GM12892 (cell line): ENCODE results near the gene CHRDL1.

Experiments used
- POLR2A ChIP-seq: IDR thresholded peaks from 2 replicates; pipeline ENCODE4 v1.6.1; 2011; ENCODE audit warnings: low read depth, low read length, control low read depth
- POLR2AphosphoS5 ChIP-seq: IDR thresholded peaks from 2 replicates; pipeline ENCODE4 v1.6.1; 2011; ENCODE audit warnings: low read depth, low read length, control low read depth
- TAF1 ChIP-seq: IDR thresholded peaks from 2 replicates; pipeline ENCODE4 v1.6.1; 2011; ENCODE audit warnings: low read depth, mild to moderate bottlenecking, control low read depth, low read length, borderline replicate concordance

DNA sequence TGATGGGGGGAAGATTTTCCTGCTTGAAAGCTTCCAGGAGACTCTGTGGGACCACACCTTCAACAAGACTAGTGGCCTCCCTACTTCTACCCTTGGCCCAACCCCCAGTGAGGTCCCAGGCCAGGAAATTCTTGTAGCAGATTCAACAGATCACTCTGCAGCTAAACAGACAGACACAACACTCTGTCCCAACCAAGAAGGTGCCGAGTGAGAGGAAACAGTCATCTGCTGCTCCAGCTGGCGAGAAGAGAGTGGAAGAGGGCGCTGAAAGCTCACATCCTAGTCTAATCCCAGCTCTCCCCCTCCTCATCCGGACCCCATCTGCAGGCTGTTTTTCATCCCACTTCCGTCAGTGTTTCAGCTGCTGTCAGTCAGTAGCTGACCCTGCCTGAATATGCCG, 63.4 kb downstream of the CHRDL1 start:
- no peak for TF ChIP-seq POLR2AphosphoS5
- TF ChIP-seq POLR2A, result no peak
- no peak for TF ChIP-seq TAF1
